NB4 (cell line): ENCODE measurements around the gene ATP7A.

Experiments
- DNase-seq: peaks from one replicate; pipeline ENCODE4 v3.0.0; 2010; ENCODE audit warnings: low read depth
- H3K4me3 ChIP-seq: one replicate; pipeline ENCODE4 v1.5.1; 2011; ENCODE audit warnings: mild to moderate bottlenecking, low read depth, low read length, moderate library complexity
- CTCF ChIP-seq: IDR thresholded peaks from one replicate; pipeline ENCODE4 v1.5.1; 2012; ENCODE audit warnings: low read depth, low read length
- MAX ChIP-seq: IDR thresholded peaks from 2 replicates; pipeline ENCODE4 v1.6.1; 2011; ENCODE audit warnings: low read depth, low read length
- MYC ChIP-seq: IDR thresholded peaks from 2 replicates; pipeline ENCODE4 v1.6.1; 2011; ENCODE audit warnings: low read depth, low read length
- POLR2A ChIP-seq: IDR thresholded peaks from 2 replicates; pipeline ENCODE4 v1.6.1; 2011; ENCODE audit warnings: mild to moderate bottlenecking; ENCODE audit not compliant: insufficient read length; ENCODE audit errors: extremely low read depth

Gene ATP7A

GRCh38 chrX:78011846-78012245 lies 101.4 kb downstream of the ATP7A start:
- DNase-seq, result no peak
- TF ChIP-seq MAX (no peak), POLR2A (no peak), CTCF (no peak), MYC (no peak)
- no peak overlapping the region for H3K4me3 ChIP-seq

GRCh38 chrX:78019586-78020483 lies 109.3 kb downstream of the ATP7A start:
- DNase-seq, result no peak
- TF ChIP-seq POLR2A (no peak), MAX (no peak), MYC (no peak), CTCF (no peak)
- H3K4me3 ChIP-seq, result no peak overlapping the region

- peak; percentile 29 for DNase-seq
- no peak for TF ChIP-seq MYC
- TF ChIP-seq CTCF, result peak; percentile 40
- H3K4me3 ChIP-seq, result no peak overlapping the region
These were observed 114.0 kb downstream of the ATP7A start for GRCh38 chrX:78024349-78025059.

DNA sequence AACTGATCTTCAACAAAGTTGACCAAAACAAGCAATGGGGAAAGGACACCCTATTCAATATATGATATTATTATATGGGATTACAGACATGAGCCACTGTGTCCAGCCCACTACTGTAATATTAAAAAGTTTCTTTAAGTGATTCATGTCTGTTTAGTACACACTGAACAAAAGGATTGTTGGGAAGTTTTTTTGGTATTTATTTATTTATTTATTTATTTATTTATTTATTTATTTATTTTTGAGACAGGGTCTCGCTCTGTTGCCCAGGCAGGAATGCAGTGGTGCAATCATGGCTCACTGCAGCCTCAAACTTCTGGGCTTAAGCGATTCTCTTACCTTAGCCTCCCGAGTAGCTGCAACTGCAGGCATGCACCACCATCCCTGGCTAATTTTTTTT lies 117.3 kb downstream of the ATP7A start:
- TF ChIP-seq POLR2A (no peak), MAX (no peak), MYC (no peak), CTCF (no peak)
- DNase-seq, result no peak
- no peak overlapping the region for H3K4me3 ChIP-seq

DNA sequence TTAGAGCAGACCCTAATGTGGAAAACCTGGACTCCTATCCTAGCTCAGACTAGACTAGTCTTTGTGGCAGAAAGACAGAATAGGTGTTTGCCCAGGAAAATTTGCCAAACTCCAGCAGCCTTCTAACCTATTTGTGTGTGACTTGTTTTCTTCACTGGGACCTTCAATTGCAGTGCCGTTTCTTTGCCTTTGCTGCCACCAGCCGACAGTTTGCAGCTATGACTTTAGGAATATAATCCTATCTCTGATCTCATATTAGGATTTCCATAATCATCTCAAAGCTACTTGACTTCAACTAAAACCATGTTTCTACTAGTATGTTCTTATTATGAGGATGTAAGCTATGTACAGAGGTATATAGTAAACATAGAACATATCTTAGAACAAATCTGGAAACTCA lies 119.2 kb downstream of the ATP7A start:
- no peak for TF ChIP-seq MAX
- peak; percentile 51 for TF ChIP-seq CTCF
- DNase-seq, result peak; percentile 57

More for the DNA sequence above, 119.2 kb downstream of the ATP7A start:
- H3K4me3 ChIP-seq, result no peak overlapping the region
